ENCODE measurements around the gene ABRAXAS1. TPM values are rescaled to one million over a fixed set of nuclear protein-coding genes. Genes with fewer than 3 reads are reported as not detected.
A peak's percentile ranks its signal among the peaks of the same experiment; 100 is the strongest.

Gene ABRAXAS1
- total and polyA plus RNA-seq, 2 of the 13 experiments (the other 11 are each of a cell fraction or from before 2014, with no cell fraction given): 14.1 to 14.7 TPM

DNA sequence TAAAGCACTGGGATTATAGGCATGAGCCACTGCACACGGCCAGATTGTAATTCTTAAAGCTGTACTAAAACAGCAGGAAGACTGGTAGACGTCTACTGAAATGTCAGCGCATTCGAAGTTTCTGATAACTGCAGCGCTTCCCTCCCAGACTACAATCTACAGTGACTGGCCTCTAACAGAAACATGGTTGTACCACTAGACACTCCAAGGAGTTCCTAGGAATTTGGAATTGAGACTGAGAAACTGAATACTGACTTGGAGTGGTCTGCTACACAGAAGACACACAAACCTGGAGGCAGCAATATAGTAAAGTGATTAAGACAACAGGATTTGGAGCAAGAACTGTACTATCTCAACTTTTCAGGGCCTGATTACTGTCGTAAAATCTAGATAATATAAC, 30.2 kb downstream of the ABRAXAS1 start:
- no TSS peak for BruUV-seq (replicated peaks)
- DNase-seq (ENCODE audit: low spot score) (no peak), ATAC-seq (no peak), FAIRE-seq (no peak)
- 0 out of 2 replicates have a peak, but pooled peaks have one; percentile 3 for TF ChIP-seq RNF219 (CRISPR knock-in tag; IDR thresholded peaks at IDR 0.05)
- TF ChIP-seq, protein P1, sequence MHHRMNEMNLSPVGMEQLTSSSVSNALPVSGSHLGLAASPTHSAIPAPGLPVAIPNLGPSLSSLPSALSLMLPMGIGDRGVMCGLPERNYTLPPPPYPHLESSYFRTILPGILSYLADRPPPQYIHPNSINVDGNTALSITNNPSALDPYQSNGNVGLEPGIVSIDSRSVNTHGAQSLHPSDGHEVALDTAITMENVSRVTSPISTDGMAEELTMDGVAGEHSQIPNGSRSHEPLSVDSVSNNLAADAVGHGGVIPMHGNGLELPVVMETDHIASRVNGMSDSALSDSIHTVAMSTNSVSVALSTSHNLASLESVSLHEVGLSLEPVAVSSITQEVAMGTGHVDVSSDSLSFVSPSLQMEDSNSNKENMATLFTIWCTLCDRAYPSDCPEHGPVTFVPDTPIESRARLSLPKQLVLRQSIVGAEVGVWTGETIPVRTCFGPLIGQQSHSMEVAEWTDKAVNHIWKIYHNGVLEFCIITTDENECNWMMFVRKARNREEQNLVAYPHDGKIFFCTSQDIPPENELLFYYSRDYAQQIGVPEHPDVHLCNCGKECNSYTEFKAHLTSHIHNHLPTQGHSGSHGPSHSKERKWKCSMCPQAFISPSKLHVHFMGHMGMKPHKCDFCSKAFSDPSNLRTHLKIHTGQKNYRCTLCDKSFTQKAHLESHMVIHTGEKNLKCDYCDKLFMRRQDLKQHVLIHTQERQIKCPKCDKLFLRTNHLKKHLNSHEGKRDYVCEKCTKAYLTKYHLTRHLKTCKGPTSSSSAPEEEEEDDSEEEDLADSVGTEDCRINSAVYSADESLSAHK (CRISPR knock-in tag; IDR thresholded peaks at IDR 0.05; ENCODE audit: borderline replicate concordance): no peak
- Histone ChIP-seq H3K4me3 (replicated peaks in 1 of 3; ENCODE audit: insufficient read depth in 1 of 3, low read depth in 2 of 3, low read length in 3 of 3) (peak overlapping the region; percentile 78 to 98 (median 90)), H3K27me3 (ENCODE audit: control insufficient read depth in 1 of 2, insufficient read depth in 2 of 2, low read length in 2 of 2) (no peaks in the 10 kb centered on the region; a peak in 1 of 5 replicates), H3K9ac (ENCODE audit: insufficient read depth, low read depth, low read length) (peak overlapping the region; percentile 94), H2AFZ (ENCODE audit: low read length) (no peak overlapping the region), H3K4me2 (ENCODE audit: low read depth, low read length) (peak overlapping the region; percentile 93), H3K9me3 (ENCODE audit: low read length) (no peaks in the 10 kb centered on the region), H4K20me1 (ENCODE audit: insufficient read depth, low read length) (no peaks in the 10 kb centered on the region), H3K27ac (ENCODE audit: extremely low read length, insufficient read depth, low read length) (peak overlapping the region; percentile 93), H3K36me3 (replicated peaks in 1 of 2; ENCODE audit: control insufficient read depth in 1 of 2, insufficient read depth in 2 of 2, low read length in 2 of 2) (peaks cover 2 to 7% of the 10 kb centered on the region in 2 experiments; a peak in 2 of 5 replicates), H3K79me2 (ENCODE audit: insufficient read depth, low read length) (peaks cover 42% of the 10 kb centered on the region), H3K4me1 (ENCODE audit: insufficient read depth, low read length) (peaks cover 29% of the 10 kb centered on the region)
- intact Hi-C loops (cut with micrococcal nuclease; ENCODE audit: unreplicated experiment): loop anchor here (1.0 to 10.0 kb wide), 3 partner anchors 31 to 170 kb away; partner anchors contain the start of genes ABRAXAS1 and COQ2
- in situ Hi-C loops (cut with HindIII; ENCODE audit: extremely low pct_ligation_motif_present, low pct_unique_long_range_greater_than_20kb): loop anchor here (5.0 kb wide), 1 partner anchor 82 kb away; no protein-coding TSS in a partner anchor
- WGBS (ENCODE audit: low lambda C conversion rate): 23% methylated on average over 6 of the region's 6 CpGs
- ChIA-PET CTCF (ENCODE audit: low intra/inter-chr PET ratio, low total read pairs) (no interaction called here), POLR2A (interaction anchor here (1.2 to 2.1 kb wide), 3 partner anchors 10 to 92 kb away, joined by 4 to 29 read pairs (median 6); no protein-coding TSS in a partner anchor)

Data from HepG2 (cell line).